Right lobe of liver (tissue), 4 donors: ENCODE data around the gene SLC26A8.

Source experiments
- POLR2A ChIP-seq: fragments of 450-650 bp; IDR thresholded peaks from one replicate; pipeline ENCODE4 v1.6.1; 2017; ENCODE audit warnings: antibody characterized with exemption, mild to moderate bottlenecking
- TF ChIP-seq, protein P1 (sequence below), 4 donors: fragments of 200-600 bp in 3 of 4; fragments of 450-650 bp in 1 of 4; IDR thresholded peaks; one replicate each; pipeline versions ENCODE4 v1.5.1 to v1.8.0; 2016 to 2022; ENCODE audit warnings: antibody characterized with exemption in 4 of 4, mild to moderate bottlenecking in 2 of 4
- donor health status: DM: no; HTN: no; CAD: no.
- donor health status: DM: no; HTN: no; CAD: no.
- donor health status: DM: no; HTN: yes; CAD: no.

DNA sequence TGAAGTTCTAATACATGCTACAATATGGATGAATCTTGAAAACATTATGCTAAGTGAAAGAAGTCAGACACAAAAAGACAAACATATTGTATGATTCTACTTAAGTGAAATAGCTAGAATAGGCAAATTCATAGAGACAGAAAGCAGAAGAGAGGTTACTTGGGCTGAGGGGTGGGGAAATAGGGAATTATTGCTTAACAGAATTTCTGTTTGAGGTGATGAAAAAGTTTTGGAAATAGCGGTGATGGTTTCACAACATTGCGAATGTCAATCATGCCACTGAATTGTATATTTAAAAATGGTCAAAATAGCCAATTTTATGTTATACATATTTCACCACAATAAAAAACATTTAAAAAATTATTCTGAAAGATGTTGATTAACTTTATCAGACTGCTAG is 6.1 kb downstream of the SLC26A8 start:
- TF ChIP-seq POLR2A = no peak
- TF ChIP-seq, protein P1, sequence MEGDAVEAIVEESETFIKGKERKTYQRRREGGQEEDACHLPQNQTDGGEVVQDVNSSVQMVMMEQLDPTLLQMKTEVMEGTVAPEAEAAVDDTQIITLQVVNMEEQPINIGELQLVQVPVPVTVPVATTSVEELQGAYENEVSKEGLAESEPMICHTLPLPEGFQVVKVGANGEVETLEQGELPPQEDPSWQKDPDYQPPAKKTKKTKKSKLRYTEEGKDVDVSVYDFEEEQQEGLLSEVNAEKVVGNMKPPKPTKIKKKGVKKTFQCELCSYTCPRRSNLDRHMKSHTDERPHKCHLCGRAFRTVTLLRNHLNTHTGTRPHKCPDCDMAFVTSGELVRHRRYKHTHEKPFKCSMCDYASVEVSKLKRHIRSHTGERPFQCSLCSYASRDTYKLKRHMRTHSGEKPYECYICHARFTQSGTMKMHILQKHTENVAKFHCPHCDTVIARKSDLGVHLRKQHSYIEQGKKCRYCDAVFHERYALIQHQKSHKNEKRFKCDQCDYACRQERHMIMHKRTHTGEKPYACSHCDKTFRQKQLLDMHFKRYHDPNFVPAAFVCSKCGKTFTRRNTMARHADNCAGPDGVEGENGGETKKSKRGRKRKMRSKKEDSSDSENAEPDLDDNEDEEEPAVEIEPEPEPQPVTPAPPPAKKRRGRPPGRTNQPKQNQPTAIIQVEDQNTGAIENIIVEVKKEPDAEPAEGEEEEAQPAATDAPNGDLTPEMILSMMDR (IDR thresholded peaks at IDR 0.05) = no peak
